IMR-90 (cell line): Measurements from ENCODE around the gene RASGRF1.

Source experiments
- BHLHE40 ChIP-seq: fragments of 150-350 bp; IDR thresholded peaks from 2 replicates; pipeline ENCODE4 v1.6.1; 2016; ENCODE audit warnings: mild to moderate bottlenecking, low read depth, low read length
- CEBPB ChIP-seq: IDR thresholded peaks from 2 replicates; pipeline ENCODE4 v1.6.1; 2012; ENCODE audit warnings: low read depth, low read length, improper control_type of control experiment
- FOS ChIP-seq: fragments of 150-350 bp; IDR thresholded peaks from 2 replicates; pipeline ENCODE4 v1.6.1; 2016; ENCODE audit warnings: low read depth, low read length
- MAFK ChIP-seq: IDR thresholded peaks from 2 replicates; pipeline ENCODE4 v1.6.1; 2012; ENCODE audit warnings: low read depth, low read length, improper control_type of control experiment
- MAZ ChIP-seq: IDR thresholded peaks from 2 replicates; pipeline ENCODE4 v1.6.1; 2012; ENCODE audit warnings: low read depth, mild to moderate bottlenecking, low read length, improper control_type of control experiment, moderate library complexity, borderline replicate concordance
- MXI1 ChIP-seq: IDR thresholded peaks from 2 replicates; pipeline ENCODE4 v1.6.1; 2012; ENCODE audit warnings: low read depth, mild to moderate bottlenecking, low read length, moderate library complexity, borderline replicate concordance
- NFE2L2 ChIP-seq: fragments of 150-350 bp; IDR thresholded peaks from 2 replicates; pipeline ENCODE4 v1.6.1; 2016; ENCODE audit warnings: low read depth, mild to moderate bottlenecking, low read length
- POLR2A ChIP-seq: IDR thresholded peaks from 2 replicates; pipeline ENCODE4 v1.6.1; 2012; ENCODE audit warnings: mild to moderate bottlenecking, low read depth, low read length
- RAD21 ChIP-seq: IDR thresholded peaks from 2 replicates; pipeline ENCODE4 v1.6.1; 2012; ENCODE audit warnings: low read length, improper control_type of control experiment
- RCOR1 ChIP-seq: IDR thresholded peaks from 2 replicates; pipeline ENCODE4 v1.6.1; 2012; ENCODE audit warnings: mild to moderate bottlenecking, low read length, improper control_type of control experiment; ENCODE audit not compliant: insufficient replicate concordance
- RFX5 ChIP-seq: IDR thresholded peaks from 2 replicates; pipeline ENCODE4 v1.8.0; 2012; ENCODE audit warnings: low read depth, mild to moderate bottlenecking, low read length, moderate library complexity
- SMC3 ChIP-seq: fragments of 150-350 bp; IDR thresholded peaks from 2 replicates; pipeline ENCODE4 v1.6.1; 2016; ENCODE audit warnings: low read depth, mild to moderate bottlenecking, antibody characterized with exemption, low read length, moderate library complexity
- TF ChIP-seq, protein P1 (sequence below): conservative IDR thresholded peaks from 2 replicates; pipeline ENCODE4 v1.5.1; 2012; ENCODE audit warnings: mild to moderate bottlenecking, low read depth, low read length, improper control_type of control experiment
- TF ChIP-seq, protein P2 (sequence below): fragments of 150-350 bp; IDR thresholded peaks from 2 replicates; pipeline ENCODE4 v1.6.1; 2017; ENCODE audit warnings: mild to moderate bottlenecking, antibody characterized with exemption, low read length, low read depth

GRCh38 chr15:79027532-79028410 lies 62.8 kb downstream of the RASGRF1 start:
- TF ChIP-seq, protein P1, sequence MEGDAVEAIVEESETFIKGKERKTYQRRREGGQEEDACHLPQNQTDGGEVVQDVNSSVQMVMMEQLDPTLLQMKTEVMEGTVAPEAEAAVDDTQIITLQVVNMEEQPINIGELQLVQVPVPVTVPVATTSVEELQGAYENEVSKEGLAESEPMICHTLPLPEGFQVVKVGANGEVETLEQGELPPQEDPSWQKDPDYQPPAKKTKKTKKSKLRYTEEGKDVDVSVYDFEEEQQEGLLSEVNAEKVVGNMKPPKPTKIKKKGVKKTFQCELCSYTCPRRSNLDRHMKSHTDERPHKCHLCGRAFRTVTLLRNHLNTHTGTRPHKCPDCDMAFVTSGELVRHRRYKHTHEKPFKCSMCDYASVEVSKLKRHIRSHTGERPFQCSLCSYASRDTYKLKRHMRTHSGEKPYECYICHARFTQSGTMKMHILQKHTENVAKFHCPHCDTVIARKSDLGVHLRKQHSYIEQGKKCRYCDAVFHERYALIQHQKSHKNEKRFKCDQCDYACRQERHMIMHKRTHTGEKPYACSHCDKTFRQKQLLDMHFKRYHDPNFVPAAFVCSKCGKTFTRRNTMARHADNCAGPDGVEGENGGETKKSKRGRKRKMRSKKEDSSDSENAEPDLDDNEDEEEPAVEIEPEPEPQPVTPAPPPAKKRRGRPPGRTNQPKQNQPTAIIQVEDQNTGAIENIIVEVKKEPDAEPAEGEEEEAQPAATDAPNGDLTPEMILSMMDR = no peak
- TF ChIP-seq RAD21 (no peak), RCOR1 (no peak), RFX5 (no peak), POLR2A (no peak), CEBPB (no peak), MAZ (no peak), NFE2L2 (no peak), FOS (no peak), BHLHE40 (no peak), SMC3 (no peak), MAFK (no peak), MXI1 (no peak)
- TF ChIP-seq, protein P2, sequence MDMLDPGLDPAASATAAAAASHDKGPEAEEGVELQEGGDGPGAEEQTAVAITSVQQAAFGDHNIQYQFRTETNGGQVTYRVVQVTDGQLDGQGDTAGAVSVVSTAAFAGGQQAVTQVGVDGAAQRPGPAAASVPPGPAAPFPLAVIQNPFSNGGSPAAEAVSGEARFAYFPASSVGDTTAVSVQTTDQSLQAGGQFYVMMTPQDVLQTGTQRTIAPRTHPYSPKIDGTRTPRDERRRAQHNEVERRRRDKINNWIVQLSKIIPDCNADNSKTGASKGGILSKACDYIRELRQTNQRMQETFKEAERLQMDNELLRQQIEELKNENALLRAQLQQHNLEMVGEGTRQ = no peak
